NCI-H2171 (cell line): ENCODE results near the gene CARF.

ENCODE experiments used
- DNase-seq: peaks from one replicate; lab custom pipeline; 2025; lab: John Stamatoyannopoulos, UW

The CARF gene

DNA sequence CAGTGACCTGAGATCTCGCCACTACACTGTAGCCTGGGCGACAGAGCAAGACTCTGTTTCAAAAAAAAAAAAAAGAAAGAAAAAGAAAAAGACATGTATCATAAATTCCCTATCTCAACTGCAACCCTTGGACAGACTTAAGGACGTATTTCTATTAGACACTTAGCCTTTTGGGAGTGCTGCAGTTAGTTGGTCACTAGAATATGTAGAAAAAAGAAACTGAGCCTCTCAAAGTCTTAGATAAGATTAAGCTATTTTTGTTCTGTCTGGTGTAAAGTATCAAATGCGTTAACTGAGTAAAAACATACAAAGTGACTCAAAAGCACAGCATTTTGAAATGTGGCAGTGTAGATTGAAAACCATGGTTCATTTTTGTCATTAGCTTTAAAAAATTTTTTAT is 109.9 kb downstream of the CARF start:
- DNase-seq: no peak

DNA sequence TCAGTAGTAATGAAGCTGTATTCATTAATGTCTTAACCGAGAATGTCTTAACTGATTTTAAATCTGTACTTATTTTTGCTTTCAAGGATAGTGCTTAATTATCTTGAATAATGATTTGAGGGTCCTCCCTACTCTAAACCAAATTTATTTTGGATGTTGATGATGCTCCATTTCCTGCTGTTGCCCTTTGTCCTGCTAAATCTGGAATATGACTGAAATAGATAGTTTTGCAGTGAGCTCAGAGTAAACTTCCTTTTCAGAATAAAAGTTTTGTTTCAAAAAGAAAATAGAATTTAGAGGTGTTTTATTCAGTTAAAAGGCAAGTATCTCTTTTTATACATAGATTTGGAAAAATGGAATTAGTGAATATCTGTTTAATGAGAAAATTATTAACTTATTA is 110.7 kb downstream of the CARF start:
- DNase-seq: no peak

DNA sequence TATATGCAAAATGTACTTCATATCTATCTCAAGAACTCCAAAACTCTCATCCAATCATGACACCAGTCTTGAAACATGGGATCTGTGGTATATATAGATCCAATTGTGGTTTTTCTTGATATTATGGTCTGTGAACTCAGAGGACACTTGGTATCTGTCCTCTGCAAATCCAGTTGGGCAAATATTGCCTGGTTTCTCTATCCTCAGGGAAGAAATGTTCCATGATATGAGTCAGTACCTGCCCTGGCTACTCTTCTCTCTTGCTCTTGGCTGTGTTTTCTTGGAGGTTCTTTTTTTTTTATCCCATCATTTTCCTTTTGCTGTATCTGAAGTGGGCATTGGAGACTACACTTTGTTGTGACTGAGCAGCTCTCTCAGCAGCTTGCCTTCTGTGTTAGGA is 113.5 kb downstream of the CARF start:
- no peak for DNase-seq

DNA sequence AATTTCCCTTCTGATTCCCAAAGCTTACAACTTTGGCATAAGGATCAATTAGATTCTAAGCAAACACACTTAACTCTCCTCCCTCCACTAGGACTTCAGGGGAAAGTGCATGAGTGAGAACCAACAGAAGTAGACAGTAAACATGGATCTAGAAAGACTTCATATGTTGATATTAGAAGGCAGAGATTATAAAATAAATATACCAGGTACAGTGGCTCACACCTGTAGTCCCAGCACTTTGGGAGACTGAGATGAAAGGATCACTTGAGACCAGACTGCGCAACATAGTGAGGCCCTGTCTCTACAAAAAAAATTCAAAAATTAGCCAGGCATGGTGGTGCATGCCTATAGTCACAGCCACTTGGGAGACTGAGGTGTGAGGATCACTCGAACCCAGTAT is 118.5 kb downstream of the CARF start:
- DNase-seq: no peak

DNA sequence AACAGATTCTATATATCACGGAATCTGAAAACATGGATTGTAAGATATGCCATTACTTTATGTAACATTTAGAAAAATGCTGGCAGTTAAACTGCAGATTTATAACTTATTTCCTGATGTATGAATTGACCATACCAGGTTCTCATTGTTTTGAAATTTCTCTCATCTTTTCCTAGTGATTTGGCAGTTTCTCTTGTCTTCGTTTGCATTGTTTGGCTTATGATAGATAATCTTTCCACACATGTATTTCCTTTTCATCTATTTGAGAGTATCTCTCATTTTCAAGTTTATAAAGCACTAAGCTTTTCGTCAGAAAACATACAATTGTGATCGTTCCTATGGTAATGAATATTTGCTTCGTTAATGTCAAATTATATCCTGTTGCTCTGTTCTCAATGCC is 118.9 kb downstream of the CARF start:
- DNase-seq: no peak

DNA sequence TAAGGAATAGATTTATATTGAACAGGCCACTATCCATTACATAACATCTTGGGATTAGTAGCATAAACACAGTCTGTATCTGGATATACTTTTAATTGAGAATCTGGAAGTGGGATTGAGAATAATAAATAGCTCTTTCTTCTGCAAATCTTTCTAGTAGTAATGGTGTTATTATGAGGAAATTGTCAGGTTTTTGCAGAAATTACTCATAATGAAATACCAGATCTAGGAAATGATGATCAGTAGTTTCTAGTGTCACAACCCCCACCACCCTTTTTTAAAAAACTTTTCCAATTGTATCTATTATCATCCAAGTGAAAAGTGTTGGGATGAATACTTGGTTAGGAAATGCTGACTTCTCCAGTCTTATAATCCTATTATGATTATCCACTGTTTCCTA is 121.3 kb downstream of the CARF start:
- DNase-seq: no peak

DNA sequence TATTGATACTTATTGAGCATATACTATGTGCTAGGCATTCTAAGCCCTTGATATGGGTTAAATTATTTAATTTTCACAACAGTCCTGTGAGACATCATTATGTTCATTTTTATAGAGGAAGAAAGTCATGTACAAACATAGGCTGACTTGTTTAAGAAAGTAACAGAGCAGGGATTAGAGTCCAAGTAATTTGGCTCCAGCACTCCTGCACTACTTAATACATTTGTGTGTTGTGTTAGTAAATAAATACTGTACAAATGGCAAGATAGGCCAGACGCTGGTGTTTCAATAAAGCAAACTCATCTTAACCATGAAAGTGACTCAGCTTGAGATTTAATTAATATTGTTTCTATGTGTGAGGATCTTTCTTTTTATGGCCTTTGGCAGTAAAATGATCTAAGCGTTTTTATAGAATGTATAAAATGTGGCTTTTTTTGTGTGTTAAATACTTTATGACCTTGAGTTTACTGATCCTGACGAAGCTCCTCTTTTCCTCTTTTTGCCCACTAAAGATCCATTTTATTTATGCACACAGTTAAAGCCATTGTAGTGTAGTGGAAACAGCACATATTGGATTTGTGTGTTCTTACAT is 123.9 kb downstream of the CARF start:
- DNase-seq: no peak
